CD14-positive monocyte (primary cell): Measurements from ENCODE around the gene GULP1. TPM values are rescaled to one million over a fixed set of nuclear protein-coding genes. Genes with fewer than 3 reads are reported as not detected.

Source experiments
- DNase-seq, 3 donors: peaks; one replicate each; pipeline ENCODE4 v3.0.0-alpha.2; 2011 to 2022
- H2AFZ ChIP-seq: 2 replicates; pipeline ENCODE4 v1.6.0; 2012; ENCODE audit warnings: mild to moderate bottlenecking, low read depth, low read length, inconsistent platforms; ENCODE audit not compliant: insufficient read depth, poor library complexity, severe bottlenecking
- H3K27ac ChIP-seq, 2 donors: 1 replicate in 1 of 2; 2 replicates in 1 of 2; pipeline ENCODE4 v1.5.1; 2012 to 2013; ENCODE audit warnings: low read length in 2 of 2, control low read depth in 1 of 2, inconsistent platforms in 1 of 2, low read depth in 1 of 2, mild to moderate bottlenecking in 1 of 2
- H3K27me3 ChIP-seq, 2 donors: one replicate each; pipeline versions ENCODE4 v1.6.0 to v1.6.1; 2011 to 2013; ENCODE audit warnings: low read length in 2 of 2; ENCODE audit not compliant: control insufficient read depth in 2 of 2, insufficient read depth in 2 of 2
- H3K36me3 ChIP-seq, 2 donors: replicated peaks in 1 of 2; 1 replicate in 1 of 2; 2 replicates in 1 of 2; pipeline versions ENCODE4 v1.5.1 to v1.6.1; 2012 to 2013; ENCODE audit warnings: low read length in 2 of 2, control low read depth in 1 of 2, inconsistent platforms in 1 of 2, mild to moderate bottlenecking in 1 of 2; ENCODE audit not compliant: insufficient read depth in 2 of 2, control insufficient read depth in 1 of 2
- H3K4me1 ChIP-seq, 2 donors: 1 replicate in 1 of 2; 2 replicates in 1 of 2; pipeline versions ENCODE4 v1.5.1 to v1.6.1; 2012 to 2013; ENCODE audit warnings: low read length in 2 of 2, control low read depth in 1 of 2, inconsistent platforms in 1 of 2, mild to moderate bottlenecking in 1 of 2, moderate library complexity in 1 of 2; ENCODE audit not compliant: insufficient read depth in 2 of 2, control insufficient read depth in 1 of 2
- H3K4me2 ChIP-seq: replicated peaks from 2 replicates; pipeline ENCODE3; 2012; ENCODE audit warnings: low read length, moderate library complexity, mild to moderate bottlenecking; ENCODE audit not compliant: poor library complexity, severe bottlenecking; ENCODE audit errors: extremely low read depth
- H3K4me3 ChIP-seq, 3 experiments: fragments of 200-600 bp in 1 of 3; sonication (generic) in 1 of 3; replicated peaks in 1 of 3; 1 replicate in 2 of 3; 2 replicates in 1 of 3; pipeline ENCODE4 v1.5.1; 2011 to 2013; ENCODE audit warnings: low read length in 3 of 3, mild to moderate bottlenecking in 3 of 3, control low read depth in 2 of 3, low read depth in 2 of 3, inconsistent platforms in 1 of 3, moderate library complexity in 1 of 3
- H3K79me2 ChIP-seq: 2 replicates; pipeline ENCODE4 v1.6.0; 2012; ENCODE audit warnings: mild to moderate bottlenecking, control low read depth, inconsistent platforms, low read length, moderate library complexity; ENCODE audit not compliant: insufficient read depth
- H3K9ac ChIP-seq: 2 replicates; pipeline ENCODE4 v1.6.0; 2017; ENCODE audit warnings: low read length, mild to moderate bottlenecking; ENCODE audit not compliant: insufficient read depth, poor library complexity, severe bottlenecking
- H3K9me3 ChIP-seq, 2 donors: replicated peaks in 1 of 2; 1 replicate in 1 of 2; 2 replicates in 1 of 2; pipeline versions ENCODE4 v1.5.1 to v1.6.1; 2012 to 2013; ENCODE audit warnings: low read length in 2 of 2, control low read depth in 1 of 2; ENCODE audit not compliant: control insufficient read depth in 1 of 2, insufficient read depth in 1 of 2
- H4K20me1 ChIP-seq: 2 replicates; pipeline ENCODE4 v1.6.0; 2012; ENCODE audit warnings: mild to moderate bottlenecking, low read length, control low read depth, moderate library complexity; ENCODE audit not compliant: insufficient read depth
- H3K27ac Mint-ChIP-seq, 7 donors: one replicate each; pipeline ENCODE4 v1.8.0; 2020; ENCODE audit warnings: mild to moderate bottlenecking in 7 of 7, mixed read lengths in 7 of 7, moderate library complexity in 6 of 7, inconsistent platforms in 2 of 7
- H3K27me3 Mint-ChIP-seq, 3 donors: one replicate each; pipeline ENCODE4 v1.8.0; 2021 to 2022; ENCODE audit warnings: low read depth in 3 of 3, mild to moderate bottlenecking in 3 of 3, mixed read lengths in 3 of 3, moderate library complexity in 3 of 3, inconsistent platforms in 1 of 3
- H3K36me3 Mint-ChIP-seq, 2 donors: one replicate each; pipeline ENCODE4 v1.8.0; 2020; ENCODE audit warnings: mixed read lengths in 2 of 2, inconsistent platforms in 1 of 2, mild to moderate bottlenecking in 1 of 2
- H3K4me1 Mint-ChIP-seq: one replicate; pipeline ENCODE4 v1.8.0; 2020; ENCODE audit warnings: mild to moderate bottlenecking, mixed read lengths
- H3K4me3 Mint-ChIP-seq, 2 donors: one replicate each; pipeline ENCODE4 v1.8.0; 2020; ENCODE audit warnings: mild to moderate bottlenecking in 2 of 2, mixed read lengths in 2 of 2, moderate library complexity in 1 of 2
- H3K9me3 Mint-ChIP-seq, 7 donors: one replicate each; pipeline ENCODE4 v1.8.0; 2020 to 2022; ENCODE audit warnings: mixed read lengths in 7 of 7, mild to moderate bottlenecking in 6 of 7, moderate library complexity in 6 of 7, inconsistent platforms in 2 of 7
- CTCF ChIP-seq: fragments of 200-600 bp; IDR thresholded peaks from one replicate; pipeline ENCODE4 v1.8.0; 2022; ENCODE audit warnings: antibody characterized with exemption, mild to moderate bottlenecking
- WGBS: methylation state at CpG from one replicate; pipeline ENCODE4 v1.1.5; 2013; ENCODE audit warnings: missing lambda C conversion rate; ENCODE audit not compliant: insufficient coverage; 5-methylcytosine and 5-hydroxymethylcytosine counted together
- intact Hi-C, 2 donors: fragments of 100-400 bp; cut with micrococcal nuclease; formaldehyde crosslinking; loops; one replicate each; pipeline versions ENCODE4 v1.15.0 to v1.15.1; 2023
- polyA plus RNA-seq, 3 donors: library from polyadenylated mRNA; depleted of rRNA in 1 of 3; unstranded in 2 of 3; stranded (reverse) in 1 of 3; fragments of 300-500 nt in 2 of 3; fragments of >200 nt in 1 of 3; fragmentation: Illumina TruSeq in 2 of 3; gene quantifications; 1 replicate in 2 of 3; 2 replicates in 1 of 3; pipeline ENCODE4 v1.2.3, GENCODE V29; 2012 to 2021

The GULP1 gene
- polyA plus RNA-seq, 3 donors = not detected

GRCh38 chr2:188412190-188412589, 120.5 kb downstream of the GULP1 start:
- Mint-ChIP-seq H3K4me1 (no peaks in the 10 kb centered on the region), H3K9me3 (peaks cover 2 to 11% (median 5%) of the 10 kb centered on the region in 7 donors), H3K27ac (no peak overlapping the region), H3K27me3 (peaks cover 0 to 2% (median 0%) of the 10 kb centered on the region in 3 donors), H3K4me3 (no peak overlapping the region), H3K36me3 (no peaks in the 10 kb centered on the region)
- Histone ChIP-seq H2AFZ (no peak overlapping the region), H3K79me2 (no peaks in the 10 kb centered on the region), H3K4me3 (no peak overlapping the region), H3K27me3 (no peaks in the 10 kb centered on the region), H3K36me3 (no peaks in the 10 kb centered on the region), H3K4me1 (no peaks in the 10 kb centered on the region), H3K9ac (no peak overlapping the region), H3K9me3 (peaks cover 3 to 11% of the 10 kb centered on the region in 2 donors), H3K4me2 (no peak overlapping the region), H3K27ac (no peak overlapping the region), H4K20me1 (no peaks in the 10 kb centered on the region)
- no CpG with 5 or more reads among the region's 6 CpGs for WGBS
- intact Hi-C loops = no loop called here
- no peak for TF ChIP-seq CTCF
- no peak for DNase-seq

- no peaks in the 10 kb centered on the region for H3K36me3 Mint-ChIP-seq
- H3K27ac Mint-ChIP-seq = no peak overlapping the region
- Histone ChIP-seq H3K4me2 (no peak overlapping the region), H3K9me3 (peaks cover 0 to 11% of the 10 kb centered on the region in 2 donors), H4K20me1 (no peaks in the 10 kb centered on the region), H3K36me3 (no peaks in the 10 kb centered on the region), H3K27ac (no peak overlapping the region), H3K9ac (no peak overlapping the region), H2AFZ (no peak overlapping the region), H3K79me2 (no peaks in the 10 kb centered on the region), H3K27me3 (no peaks in the 10 kb centered on the region), H3K4me1 (no peaks in the 10 kb centered on the region), H3K4me3 (no peak overlapping the region)
- WGBS = no CpG with 5 or more reads among the region's 2 CpGs
- no peak for DNase-seq
- intact Hi-C loops = no loop called here
- no peak overlapping the region for H3K4me3 Mint-ChIP-seq
- H3K27me3 Mint-ChIP-seq = peaks cover 0 to 2% (median 0%) of the 10 kb centered on the region in 3 donors
- H3K9me3 Mint-ChIP-seq = peaks cover 0 to 6% (median 3%) of the 10 kb centered on the region in 7 donors
- no peaks in the 10 kb centered on the region for H3K4me1 Mint-ChIP-seq
- TF ChIP-seq CTCF = no peak
These were observed 122.7 kb downstream of the GULP1 start for GRCh38 chr2:188414411-188414810.
